SK-N-MC (cell line): Measurements from ENCODE around the gene ARNT2.

Experiments
- EZH2 ChIP-seq: fragments of 200-600 bp; sonication (generic); IDR thresholded peaks from one replicate; pipeline ENCODE4 v1.6.1; 2017; ENCODE audit warnings: antibody characterized with exemption
- POLR2AphosphoS5 ChIP-seq: IDR thresholded peaks from 2 replicates; pipeline ENCODE4 v1.6.1; 2012; ENCODE audit warnings: mild to moderate bottlenecking, low read depth, low read length, borderline replicate concordance

DNA sequence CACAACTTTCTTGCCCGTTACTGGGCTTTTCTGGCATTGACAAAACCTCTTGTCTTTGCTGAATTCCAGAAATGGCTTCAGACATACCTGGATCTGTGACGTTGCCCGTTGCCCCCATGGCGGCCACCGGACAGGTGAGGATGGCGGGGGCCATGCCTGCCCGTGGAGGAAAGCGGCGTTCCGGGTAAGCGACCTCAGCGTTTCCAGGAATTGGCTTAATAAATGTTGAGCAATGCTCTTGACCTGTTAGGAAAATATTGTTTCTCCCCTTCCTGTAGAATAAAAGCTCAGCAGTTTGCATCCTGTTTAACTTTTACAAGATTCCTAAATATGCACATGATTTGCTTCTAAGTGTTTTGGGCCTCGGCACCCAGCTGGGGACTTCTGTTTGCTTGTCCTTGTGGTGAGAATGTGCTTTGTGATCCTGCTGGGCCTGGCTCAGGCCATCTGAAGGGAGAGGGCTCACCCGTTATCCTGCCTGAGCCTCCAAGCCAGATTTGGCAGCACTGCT is 46.7 kb downstream of the ARNT2 start:
- TF ChIP-seq POLR2AphosphoS5 (no peak), EZH2 (no peak)
